ENCODE results near the gene ZMIZ1. TPM values are rescaled to one million over a fixed set of nuclear protein-coding genes. Genes with fewer than 3 reads are reported as not detected.

Gene ZMIZ1
- total RNA-seq, 4 donors from 2014 or later, result 22.7 to 37.5 (median 31.7) TPM

- no peaks in the 10 kb centered on the region for H3K27me3 ChIP-seq
- ATAC-seq, result no peak
- no peak for DNase-seq
- H3K27ac ChIP-seq, result no peak overlapping the region
- H3K36me3 ChIP-seq, result no peaks in the 10 kb centered on the region
- no peak for TF ChIP-seq POLR2A (IDR thresholded peaks at IDR 0.05)
- TF ChIP-seq CTCF (IDR thresholded peaks at IDR 0.05 in 4 of 5, conservative IDR thresholded peaks at IDR 0.05 in 1 of 5), result no peak
- H3K4me1 ChIP-seq, result peaks cover 10 to 13% of the 10 kb centered on the region in 2 donors
- H3K4me3 ChIP-seq, result no peak overlapping the region
- in situ Hi-C loops (cut with MboI; ENCODE audit: low sequenced_read_pairs in 4 of 4) (loop anchor here in 1 of 4 donors (25.0 kb wide), 1 partner anchor 577 kb away; the partner anchor contains the start of gene SFTPD), intact Hi-C loops (cut with DNase I; ENCODE audit: low total_unique reads) (no loop called here)
- no peaks in the 10 kb centered on the region for H3K9me3 ChIP-seq
Measured at GRCh38 chr10:79359816-79360498, 291.2 kb downstream of the ZMIZ1 start.

DNA sequence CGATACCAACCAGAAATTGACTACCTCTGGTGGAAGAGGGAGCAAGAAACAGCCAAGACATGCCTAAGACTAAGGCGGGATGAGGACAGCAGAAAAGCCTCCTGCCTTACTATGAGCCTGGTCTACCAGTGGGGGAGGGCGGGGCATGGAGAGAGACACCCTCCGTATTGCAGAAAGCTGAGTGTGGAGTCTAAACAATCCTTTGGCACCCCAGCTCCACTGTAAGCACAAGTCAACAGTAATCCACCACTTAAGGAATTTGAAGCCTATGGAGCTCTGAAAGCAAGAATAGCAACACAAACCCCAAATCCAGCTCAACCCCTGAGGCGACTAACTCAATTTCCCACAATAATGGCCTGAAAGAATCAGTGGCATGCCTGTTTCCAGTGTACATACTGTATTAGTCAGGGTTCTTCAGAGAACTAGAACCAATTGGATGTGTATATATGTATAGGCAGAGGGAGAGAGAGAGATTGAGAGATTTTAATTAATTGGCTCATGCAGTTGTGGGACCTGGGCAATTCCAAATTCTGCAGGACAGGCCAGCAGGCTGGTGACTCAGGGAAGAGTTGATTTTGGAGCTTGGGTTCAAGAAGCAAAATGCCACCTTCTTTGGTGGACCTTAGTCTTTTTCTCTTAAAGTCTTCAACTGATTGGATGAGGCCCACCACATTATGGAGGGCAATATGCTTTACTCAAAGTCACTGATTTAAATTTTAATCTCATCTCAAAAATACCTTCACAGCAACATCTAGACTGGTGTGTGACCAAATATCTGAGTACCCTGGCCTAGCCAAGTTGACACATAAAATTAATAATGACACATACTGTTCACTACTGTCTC is 292.0 kb downstream of the ZMIZ1 start:
- Histone ChIP-seq H3K4me1 (peaks cover 10 to 13% of the 10 kb centered on the region in 2 donors), H3K9me3 (no peaks in the 10 kb centered on the region), H3K36me3 (no peaks in the 10 kb centered on the region), H3K4me3 (no peak overlapping the region), H3K27ac (no peak overlapping the region), H3K27me3 (no peaks in the 10 kb centered on the region)
- no peak for ATAC-seq
- TF ChIP-seq CTCF (IDR thresholded peaks at IDR 0.05 in 4 of 5, conservative IDR thresholded peaks at IDR 0.05 in 1 of 5) (no peak), POLR2A (IDR thresholded peaks at IDR 0.05) (no peak)
- DNase-seq, result no peak
- intact Hi-C loops (cut with DNase I; ENCODE audit: low total_unique reads) (no loop called here), in situ Hi-C loops (cut with MboI; ENCODE audit: low sequenced_read_pairs in 4 of 4) (loop anchor here in 1 of 4 donors (25.0 kb wide), 1 partner anchor 577 kb away; the partner anchor contains the start of gene SFTPD)

GRCh38 chr10:79361726-79362397 is 293.1 kb downstream of the ZMIZ1 start:
- ATAC-seq (no peak), DNase-seq (no peak)
- intact Hi-C loops (cut with DNase I; ENCODE audit: low total_unique reads) (no loop called here), in situ Hi-C loops (cut with MboI; ENCODE audit: low sequenced_read_pairs in 4 of 4) (loop anchor here in 1 of 4 donors (25.0 kb wide), 1 partner anchor 575 kb away; the partner anchor contains the start of gene SFTPD)
- TF ChIP-seq CTCF (IDR thresholded peaks at IDR 0.05 in 4 of 5, conservative IDR thresholded peaks at IDR 0.05 in 1 of 5) (no peak), POLR2A (IDR thresholded peaks at IDR 0.05) (no peak)
- no peaks in the 10 kb centered on the region for H3K27me3 ChIP-seq
- no peak overlapping the region for H3K27ac ChIP-seq
- no peak overlapping the region for H3K4me3 ChIP-seq
- no peaks in the 10 kb centered on the region for H3K9me3 ChIP-seq
- peaks cover 10 to 13% of the 10 kb centered on the region in 2 donors for H3K4me1 ChIP-seq
- no peaks in the 10 kb centered on the region for H3K36me3 ChIP-seq

Data from gastrocnemius medialis (tissue), 4 donors.